ENCODE results near the gene SAPCD2.
A peak's percentile ranks its signal among the peaks of the same experiment; 100 is the strongest.

SAPCD2 gene

GRCh38 chr9:137045294-137046087 is 24.9 kb downstream of the SAPCD2 start:
- Histone ChIP-seq H3K4me1 (peaks cover 52 to 65% (median 60%) of the 10 kb centered on the region in 10 experiments), H3K27me3 (peaks cover 36 to 62% (median 55%) of the 10 kb centered on the region in 11 experiments), H3K27ac (peak overlapping the region in 10 of 11 experiments; percentile 28 to 70 (median 56); a peak in 17 of 22 replicates), H3K9me3 (replicated peaks in 1 of 11) (no peaks in the 10 kb centered on the region), H3K4me3 (peak overlapping the region; percentile 72 to 86 (median 81)), H3K4me2 (peak overlapping the region; percentile 95 to 100 (median 99)), H4K20me1 (peaks cover 37 to 85% (median 72%) of the 10 kb centered on the region in 11 experiments), H3K36me3 (peaks cover 3 to 11% (median 5%) of the 10 kb centered on the region in 11 experiments; a peak in 11 of 22 replicates), H3K9ac (peak overlapping the region; percentile 61 to 84 (median 76))
- TF ChIP-seq Cebpa-rat (IDR thresholded peaks at IDR 0.05): no peak

- Histone ChIP-seq H3K36me3 (peaks cover 5 to 17% (median 11%) of the 10 kb centered on the region in 11 experiments; a peak in 21 of 22 replicates), H4K20me1 (peaks cover 37 to 82% (median 67%) of the 10 kb centered on the region in 11 experiments), H3K4me3 (peak overlapping the region; percentile 72 to 86 (median 81)), H3K9me3 (replicated peaks in 1 of 11) (no peaks in the 10 kb centered on the region), H3K4me2 (peak overlapping the region; percentile 95 to 100 (median 99)), H3K4me1 (peaks cover 54 to 71% (median 63%) of the 10 kb centered on the region in 10 experiments), H3K9ac (peak overlapping the region; percentile 61 to 84 (median 76); a peak in 21 of 22 replicates), H3K27ac (peak overlapping the region in 4 of 11 experiments; percentile 37 to 70 (median 62); a peak in 9 of 22 replicates), H3K27me3 (peaks cover 28 to 54% (median 46%) of the 10 kb centered on the region in 11 experiments)
- TF ChIP-seq Cebpa-rat (IDR thresholded peaks at IDR 0.05): no peak
These were observed 25.7 kb downstream of the SAPCD2 start for GRCh38 chr9:137044502-137045177.

- peak overlapping the region in 3 of 11 experiments; percentile 37 to 70 (median 48); a peak in 8 of 22 replicates for H3K27ac ChIP-seq
- peaks cover 21 to 48% (median 40%) of the 10 kb centered on the region in 11 experiments for H3K27me3 ChIP-seq
- no peak for TF ChIP-seq Cebpa-rat (IDR thresholded peaks at IDR 0.05)
- H3K9ac ChIP-seq: peak overlapping the region in 10 of 11 experiments; percentile 61 to 84 (median 76); a peak in 20 of 22 replicates
- H3K9me3 ChIP-seq (replicated peaks in 1 of 11): no peaks in the 10 kb centered on the region
- peaks cover 11 to 23% (median 18%) of the 10 kb centered on the region in 11 experiments for H3K36me3 ChIP-seq
- H4K20me1 ChIP-seq: peaks cover 38 to 82% (median 73%) of the 10 kb centered on the region in 11 experiments
- peaks cover 54 to 77% (median 67%) of the 10 kb centered on the region in 10 experiments for H3K4me1 ChIP-seq
- peak overlapping the region; percentile 95 to 100 (median 99) for H3K4me2 ChIP-seq
- H3K4me3 ChIP-seq: peak overlapping the region; percentile 72 to 86 (median 81)
These were observed 26.3 kb downstream of the SAPCD2 start for GRCh38 chr9:137044037-137044436.

- peak overlapping the region; percentile 95 to 100 (median 99) for H3K4me2 ChIP-seq
These were observed 27.3 kb downstream of the SAPCD2 start for GRCh38 chr9:137042751-137043727.

GRCh38 chr9:137041124-137041523 is 29.2 kb downstream of the SAPCD2 start:
- TF ChIP-seq Cebpa-rat (IDR thresholded peaks at IDR 0.05): no peak
- H3K4me2 ChIP-seq: peak overlapping the region; percentile 95 to 100 (median 99)
- H3K36me3 ChIP-seq: peaks cover 32 to 51% (median 43%) of the 10 kb centered on the region in 11 experiments
- H3K9ac ChIP-seq: peak overlapping the region in 10 of 11 experiments; percentile 13 to 63 (median 50); a peak in 19 of 22 replicates
- peak overlapping the region in 5 of 10 experiments; percentile 6 to 59 (median 29); a peak in 9 of 20 replicates for H3K4me3 ChIP-seq
- peaks cover 54 to 88% (median 69%) of the 10 kb centered on the region in 10 experiments for H3K4me1 ChIP-seq
- H3K27me3 ChIP-seq: peaks cover 0 to 21% (median 15%) of the 10 kb centered on the region in 11 experiments; a peak in 15 of 22 replicates
- H4K20me1 ChIP-seq: peaks cover 46 to 95% (median 84%) of the 10 kb centered on the region in 11 experiments
- no peaks in the 10 kb centered on the region for H3K9me3 ChIP-seq (replicated peaks in 1 of 11)
- peak overlapping the region in 8 of 11 experiments; percentile 5 to 57 (median 32); a peak in 14 of 22 replicates for H3K27ac ChIP-seq

More at GRCh38 chr9:137042751-137043727, 27.3 kb downstream of the SAPCD2 start:
- Histone ChIP-seq H3K4me1 (peaks cover 54 to 83% (median 70%) of the 10 kb centered on the region in 10 experiments), H3K4me3 (peak overlapping the region in 7 of 10 experiments; percentile 72 to 85 (median 82); a peak in 12 of 20 replicates), H3K9ac (peak overlapping the region in 10 of 11 experiments; percentile 8 to 84 (median 72); a peak in 19 of 22 replicates), H4K20me1 (peaks cover 43 to 88% (median 76%) of the 10 kb centered on the region in 11 experiments), H3K36me3 (peaks cover 21 to 33% (median 27%) of the 10 kb centered on the region in 11 experiments), H3K27me3 (peaks cover 13 to 39% (median 32%) of the 10 kb centered on the region in 11 experiments), H3K27ac (peak overlapping the region in 3 of 11 experiments; percentile 18 to 70 (median 37); a peak in 1 of 22 replicates), H3K9me3 (replicated peaks in 1 of 11) (no peaks in the 10 kb centered on the region)
- no peak for TF ChIP-seq Cebpa-rat (IDR thresholded peaks at IDR 0.05)

- H3K4me2 ChIP-seq: peak overlapping the region; percentile 95 to 100 (median 99)
These were observed 29.8 kb downstream of the SAPCD2 start for GRCh38 chr9:137040568-137040967.

More at GRCh38 chr9:137040568-137040967, 29.8 kb downstream of the SAPCD2 start:
- TF ChIP-seq Cebpa-rat (IDR thresholded peaks at IDR 0.05): no peak
- Histone ChIP-seq H3K27me3 (peaks cover 0 to 16% (median 10%) of the 10 kb centered on the region in 11 experiments; a peak in 14 of 22 replicates), H4K20me1 (peaks cover 51 to 98% (median 88%) of the 10 kb centered on the region in 11 experiments), H3K27ac (peak overlapping the region in 7 of 11 experiments; percentile 5 to 57 (median 35); a peak in 10 of 22 replicates), H3K9ac (peak overlapping the region in 9 of 11 experiments; percentile 13 to 63 (median 52); a peak in 15 of 22 replicates), H3K4me3 (peak overlapping the region in 4 of 10 experiments; percentile 6 to 59 (median 39); a peak in 5 of 20 replicates), H3K36me3 (peaks cover 32 to 56% (median 49%) of the 10 kb centered on the region in 11 experiments), H3K4me1 (peaks cover 58 to 88% (median 71%) of the 10 kb centered on the region in 10 experiments), H3K9me3 (replicated peaks in 1 of 11) (no peaks in the 10 kb centered on the region)

Measured in BLaER1 treated with 17β-estradiol and CSF1 and Interleukin-3, amounts not matched to agents 10 nM and 100 nM (cell line).